Nephron progenitor cell (in vitro differentiated cells): Measurements from ENCODE around the gene TTLL9.

ENCODE experiments used
- DNase-seq: peaks from one replicate; pipeline ENCODE4 v3.0.0; 2021
- H3K27ac Mint-ChIP-seq: 2 replicates; pipeline ENCODE4 v1.8.0; 2021; ENCODE audit warnings: mild to moderate bottlenecking, moderate library complexity, mixed read lengths
- H3K27me3 Mint-ChIP-seq: 2 replicates; pipeline ENCODE4 v1.8.0; 2021; ENCODE audit warnings: mild to moderate bottlenecking, low read depth, mixed read lengths; ENCODE audit not compliant: poor library complexity
- H3K36me3 Mint-ChIP-seq: 2 replicates; pipeline ENCODE4 v1.8.0; 2021; ENCODE audit warnings: low read depth, mixed read lengths
- H3K4me1 Mint-ChIP-seq: 2 replicates; pipeline ENCODE4 v1.8.0; 2021; ENCODE audit warnings: mixed read lengths
- H3K4me3 Mint-ChIP-seq: 2 replicates; pipeline ENCODE4 v1.8.0; 2021; ENCODE audit warnings: mild to moderate bottlenecking, moderate library complexity, mixed read lengths
- H3K9me3 Mint-ChIP-seq: 2 replicates; pipeline ENCODE4 v1.8.0; 2021; ENCODE audit warnings: mild to moderate bottlenecking, moderate library complexity, mixed read lengths
- CTCF ChIP-seq: fragments of 200-600 bp; sonication (generic); IDR thresholded peaks from 2 replicates; pipeline ENCODE4 v1.5.0; 2021; ENCODE audit warnings: antibody characterized with exemption

Gene TTLL9

GRCh38 chr20:31969991-31970390 is 99.6 kb downstream of the TTLL9 start:
- H3K4me3 Mint-ChIP-seq: peak overlapping the region; percentile 92
- peaks cover 19% of the 10 kb centered on the region for H3K27me3 Mint-ChIP-seq
- H3K4me1 Mint-ChIP-seq: peaks cover 88% of the 10 kb centered on the region
- H3K9me3 Mint-ChIP-seq: no peaks in the 10 kb centered on the region
- no peaks in the 10 kb centered on the region for H3K36me3 Mint-ChIP-seq
- no peak overlapping the region for H3K27ac Mint-ChIP-seq
- no peak for TF ChIP-seq CTCF
- DNase-seq: no peak

GRCh38 chr20:31972471-31973021 is 102.1 kb downstream of the TTLL9 start:
- Mint-ChIP-seq H3K4me1 (peaks cover 89% of the 10 kb centered on the region), H3K9me3 (no peaks in the 10 kb centered on the region), H3K27ac (peak overlapping the region; percentile 97), H3K4me3 (peak overlapping the region; percentile 77), H3K36me3 (no peaks in the 10 kb centered on the region), H3K27me3 (peaks cover 11% of the 10 kb centered on the region)
- peak; percentile 30 for DNase-seq
- no peak for TF ChIP-seq CTCF

DNA sequence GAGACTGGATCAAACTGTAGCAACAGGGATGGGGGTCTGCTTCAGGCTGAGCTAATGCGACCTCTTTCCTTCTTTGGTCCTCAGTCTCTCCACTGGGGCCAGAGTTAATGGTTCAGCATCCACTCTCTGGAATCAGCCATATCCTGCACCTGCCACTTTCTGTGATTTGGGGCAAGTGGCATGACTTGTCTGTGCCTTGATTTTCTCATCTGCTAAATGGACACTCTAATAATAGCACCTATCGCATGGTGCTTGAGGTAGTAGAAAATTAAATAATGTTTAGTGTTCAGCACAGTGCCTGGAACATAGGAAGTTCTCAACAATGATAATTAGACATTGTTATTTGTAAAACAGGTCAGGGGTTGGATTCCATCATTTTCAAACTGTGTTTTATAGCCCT is 103.9 kb downstream of the TTLL9 start:
- no peak for DNase-seq
- H3K36me3 Mint-ChIP-seq: no peaks in the 10 kb centered on the region
- peaks cover 80% of the 10 kb centered on the region for H3K4me1 Mint-ChIP-seq
- H3K9me3 Mint-ChIP-seq: no peaks in the 10 kb centered on the region
- no peak overlapping the region for H3K27ac Mint-ChIP-seq
- no peak for TF ChIP-seq CTCF
- H3K27me3 Mint-ChIP-seq: peaks cover 7% of the 10 kb centered on the region
- H3K4me3 Mint-ChIP-seq: no peak overlapping the region

DNA sequence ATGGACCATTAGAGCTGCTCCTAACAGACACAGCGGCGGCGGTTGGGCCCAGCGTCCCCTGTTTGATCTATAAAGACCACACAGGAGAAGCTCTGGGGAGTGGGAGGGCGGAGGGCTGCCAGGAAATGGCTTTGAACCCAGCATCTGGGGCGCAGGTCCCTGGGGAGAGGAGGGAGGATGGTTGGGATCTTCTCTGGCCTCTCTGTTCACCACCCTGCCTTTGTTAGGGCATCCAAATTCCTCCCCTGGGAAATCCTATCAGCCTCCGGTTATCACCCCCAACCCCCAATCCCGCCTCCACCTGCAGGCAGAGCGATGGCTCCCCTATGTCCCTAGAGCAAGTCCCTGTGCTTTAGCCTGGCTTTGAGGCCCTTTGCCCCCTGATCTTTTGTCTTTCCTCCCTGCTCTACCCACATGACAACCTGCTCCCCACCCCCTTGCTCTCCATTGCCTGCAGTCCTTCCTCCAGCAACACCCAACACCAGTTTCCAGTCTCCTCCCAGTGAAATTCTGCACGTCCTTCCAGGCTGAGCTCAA is 104.6 kb downstream of the TTLL9 start:
- no peak for TF ChIP-seq CTCF
- peaks cover 80% of the 10 kb centered on the region for H3K4me1 Mint-ChIP-seq
- H3K9me3 Mint-ChIP-seq: no peaks in the 10 kb centered on the region
- peak; percentile 66 for DNase-seq
- H3K27ac Mint-ChIP-seq: peak overlapping the region; percentile 80
- H3K4me3 Mint-ChIP-seq: peak overlapping the region; percentile 60
- H3K27me3 Mint-ChIP-seq: peaks cover 3% of the 10 kb centered on the region
- no peaks in the 10 kb centered on the region for H3K36me3 Mint-ChIP-seq

GRCh38 chr20:31975874-31976273 is 105.4 kb downstream of the TTLL9 start:
- Mint-ChIP-seq H3K9me3 (no peaks in the 10 kb centered on the region), H3K4me3 (no peak overlapping the region), H3K27ac (no peak overlapping the region), H3K4me1 (peaks cover 78% of the 10 kb centered on the region), H3K27me3 (no peaks in the 10 kb centered on the region), H3K36me3 (no peaks in the 10 kb centered on the region)
- DNase-seq: no peak
- TF ChIP-seq CTCF: no peak

DNA sequence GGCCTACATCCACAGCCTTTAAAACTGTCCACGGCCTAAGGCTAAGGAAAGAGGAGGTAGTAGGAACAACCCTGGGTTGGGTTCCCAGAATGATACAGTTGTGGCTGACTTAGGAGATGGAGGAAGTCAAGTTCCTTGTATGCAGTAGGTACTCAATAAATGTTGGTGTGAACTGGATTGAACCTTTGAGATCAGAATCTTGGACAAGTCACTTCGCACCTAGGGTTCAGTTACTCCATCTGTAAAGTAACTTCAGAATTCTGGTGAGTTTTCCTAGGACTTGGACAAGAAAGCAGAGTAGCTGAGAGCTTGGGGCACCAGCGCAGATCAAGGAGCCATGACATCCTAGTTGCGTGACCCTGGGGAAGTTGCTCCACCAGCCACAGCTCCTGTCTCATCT is 106.6 kb downstream of the TTLL9 start:
- no peak overlapping the region for H3K27ac Mint-ChIP-seq
- peaks cover 74% of the 10 kb centered on the region for H3K4me1 Mint-ChIP-seq
- no peak for TF ChIP-seq CTCF
- peaks cover 2% of the 10 kb centered on the region for H3K27me3 Mint-ChIP-seq
- no peaks in the 10 kb centered on the region for H3K9me3 Mint-ChIP-seq
- DNase-seq: no peak
- H3K36me3 Mint-ChIP-seq: no peaks in the 10 kb centered on the region
- no peak overlapping the region for H3K4me3 Mint-ChIP-seq
